AG09319 (cell line): Measurements from ENCODE around the gene VWCE.

Experiments used
- DNase-seq: peaks from one replicate; pipeline ENCODE4 v3.0.0-alpha.2; 2010; ENCODE audit warnings: low read depth; ENCODE audit errors: extremely low read depth
- TF ChIP-seq, protein P1 (sequence below): IDR thresholded peaks from 2 replicates; pipeline ENCODE4 v1.5.1; 2011; ENCODE audit warnings: low read depth, mild to moderate bottlenecking, inconsistent platforms, low read length, moderate library complexity

Gene VWCE

DNA sequence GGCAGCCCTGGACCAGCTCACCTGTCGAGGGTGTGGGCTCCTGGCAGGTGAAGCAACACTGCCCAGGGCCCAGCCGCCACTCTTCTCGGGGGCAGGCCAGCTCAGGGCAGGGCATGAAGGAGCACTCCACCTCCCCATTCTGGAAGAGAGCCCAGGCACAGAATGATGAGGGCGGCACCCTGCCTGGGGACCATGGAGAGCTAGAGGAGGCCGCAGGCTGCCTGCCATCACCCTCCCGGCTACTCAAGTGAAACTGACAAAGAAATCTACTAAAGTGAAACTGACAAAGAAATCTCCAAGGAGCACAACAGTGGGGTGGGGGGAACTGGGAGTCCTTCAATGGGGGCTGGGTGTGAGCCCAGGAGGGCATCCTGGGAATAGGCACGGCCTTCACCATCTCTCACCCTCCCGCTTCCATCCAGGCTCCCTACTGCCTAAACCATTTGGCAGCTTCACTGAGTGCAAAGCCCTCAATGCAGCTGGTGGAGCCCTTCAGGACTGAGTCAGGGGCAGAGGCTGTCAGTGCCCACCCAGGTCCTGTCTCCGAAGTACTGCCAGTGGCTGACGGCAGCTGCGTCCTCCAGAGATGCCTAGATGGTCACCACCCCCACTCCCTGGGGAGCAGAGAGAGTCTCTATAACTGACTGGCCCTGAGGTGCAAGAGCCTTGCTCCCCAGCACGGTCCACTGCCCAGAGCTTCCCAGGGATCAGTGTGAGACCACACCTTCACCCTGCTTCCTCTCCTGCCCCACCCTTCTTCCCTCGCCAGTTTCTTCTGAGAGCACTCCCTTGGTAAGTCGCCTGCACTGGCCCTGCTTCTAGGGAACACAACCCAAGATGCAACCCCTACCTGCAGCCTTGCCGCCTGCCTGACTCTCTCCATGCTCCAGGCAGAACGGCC, 21.7 kb downstream of the VWCE start:
- TF ChIP-seq, protein P1, sequence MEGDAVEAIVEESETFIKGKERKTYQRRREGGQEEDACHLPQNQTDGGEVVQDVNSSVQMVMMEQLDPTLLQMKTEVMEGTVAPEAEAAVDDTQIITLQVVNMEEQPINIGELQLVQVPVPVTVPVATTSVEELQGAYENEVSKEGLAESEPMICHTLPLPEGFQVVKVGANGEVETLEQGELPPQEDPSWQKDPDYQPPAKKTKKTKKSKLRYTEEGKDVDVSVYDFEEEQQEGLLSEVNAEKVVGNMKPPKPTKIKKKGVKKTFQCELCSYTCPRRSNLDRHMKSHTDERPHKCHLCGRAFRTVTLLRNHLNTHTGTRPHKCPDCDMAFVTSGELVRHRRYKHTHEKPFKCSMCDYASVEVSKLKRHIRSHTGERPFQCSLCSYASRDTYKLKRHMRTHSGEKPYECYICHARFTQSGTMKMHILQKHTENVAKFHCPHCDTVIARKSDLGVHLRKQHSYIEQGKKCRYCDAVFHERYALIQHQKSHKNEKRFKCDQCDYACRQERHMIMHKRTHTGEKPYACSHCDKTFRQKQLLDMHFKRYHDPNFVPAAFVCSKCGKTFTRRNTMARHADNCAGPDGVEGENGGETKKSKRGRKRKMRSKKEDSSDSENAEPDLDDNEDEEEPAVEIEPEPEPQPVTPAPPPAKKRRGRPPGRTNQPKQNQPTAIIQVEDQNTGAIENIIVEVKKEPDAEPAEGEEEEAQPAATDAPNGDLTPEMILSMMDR = no peak
- DNase-seq = no peak

DNA sequence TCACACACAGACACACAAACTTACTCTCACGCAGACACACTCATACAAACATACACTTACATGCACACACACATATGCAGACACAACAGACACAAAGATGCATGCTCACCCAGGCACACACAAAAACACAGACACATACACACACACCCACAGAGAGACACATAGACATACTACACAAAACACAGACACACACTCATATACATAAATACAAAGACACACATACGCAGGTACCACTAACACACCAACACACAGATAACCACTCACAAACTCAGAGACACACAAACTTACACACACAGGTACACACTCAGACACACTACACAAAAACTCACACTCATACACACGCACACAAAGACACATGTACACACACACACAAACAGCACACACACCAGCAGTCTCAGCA, 22.4 kb downstream of the VWCE start:
- TF ChIP-seq, protein P1 = no peak
- no peak for DNase-seq

DNA sequence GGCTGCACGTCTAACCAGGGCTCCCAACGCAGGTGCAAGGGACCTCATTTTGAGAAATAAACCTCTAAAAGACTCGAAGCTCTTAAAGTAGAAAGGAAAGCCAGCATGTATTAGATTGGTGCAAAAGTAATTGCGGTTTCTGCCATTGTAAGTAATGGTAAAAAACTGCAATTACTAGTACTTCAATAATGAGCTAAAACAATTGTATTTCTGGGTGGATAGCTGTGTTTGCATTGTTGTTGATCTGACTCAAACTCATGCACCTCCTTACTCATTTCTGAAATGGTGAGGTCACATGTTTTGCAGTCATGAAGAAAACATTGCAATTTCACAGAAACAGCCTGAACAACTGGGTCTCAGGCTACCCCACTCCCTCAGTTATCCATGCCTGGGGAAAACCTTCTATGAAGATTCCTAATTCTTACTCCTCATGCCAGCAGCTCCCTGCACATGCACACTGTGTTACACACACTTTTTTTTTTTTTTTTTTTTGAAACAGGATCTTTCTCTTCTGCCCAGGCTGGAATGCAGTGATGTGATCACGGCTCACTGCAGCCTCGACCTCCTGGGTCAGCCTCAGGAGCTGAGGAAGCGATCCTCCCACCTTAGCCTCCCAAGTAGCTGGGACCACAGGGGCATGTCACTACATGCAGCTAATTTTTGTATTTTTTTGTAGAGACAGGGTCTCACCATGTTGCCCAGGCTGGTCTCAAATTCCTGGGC, 24.6 kb downstream of the VWCE start:
- TF ChIP-seq, protein P1 = no peak
- no peak for DNase-seq

DNA sequence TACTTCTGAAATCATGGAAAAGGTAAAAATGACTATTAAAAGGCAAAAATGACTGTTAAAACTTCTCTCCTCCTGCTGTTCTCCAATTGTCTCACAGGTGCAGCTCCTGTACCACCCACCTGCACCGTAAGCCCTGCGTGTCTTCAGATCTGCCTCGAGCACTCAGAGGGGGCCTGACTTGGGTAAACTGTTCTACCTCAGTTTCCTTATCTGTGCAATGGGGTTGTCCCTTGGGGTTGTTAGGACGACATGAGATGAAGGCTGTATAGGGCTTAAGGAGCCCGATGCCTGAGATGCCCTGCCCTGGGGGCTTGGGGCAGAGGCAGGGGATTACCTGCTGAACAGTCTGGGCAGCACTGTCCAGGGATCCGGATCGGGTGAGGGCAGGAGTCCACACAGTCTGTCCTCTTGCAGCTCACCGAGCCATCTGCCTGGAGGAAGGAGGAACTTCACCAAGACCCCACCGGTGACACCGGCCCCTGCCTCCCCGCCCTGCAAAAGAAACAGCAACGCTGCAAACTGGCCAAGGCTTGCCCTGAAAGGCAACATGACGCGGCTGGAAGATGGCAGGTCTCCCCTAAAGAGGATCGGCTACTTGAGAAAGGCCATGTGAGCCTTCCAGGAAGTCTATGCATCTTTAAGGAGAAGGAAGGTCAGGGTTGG, 26.4 kb downstream of the VWCE start:
- TF ChIP-seq, protein P1 = no peak

DNA sequence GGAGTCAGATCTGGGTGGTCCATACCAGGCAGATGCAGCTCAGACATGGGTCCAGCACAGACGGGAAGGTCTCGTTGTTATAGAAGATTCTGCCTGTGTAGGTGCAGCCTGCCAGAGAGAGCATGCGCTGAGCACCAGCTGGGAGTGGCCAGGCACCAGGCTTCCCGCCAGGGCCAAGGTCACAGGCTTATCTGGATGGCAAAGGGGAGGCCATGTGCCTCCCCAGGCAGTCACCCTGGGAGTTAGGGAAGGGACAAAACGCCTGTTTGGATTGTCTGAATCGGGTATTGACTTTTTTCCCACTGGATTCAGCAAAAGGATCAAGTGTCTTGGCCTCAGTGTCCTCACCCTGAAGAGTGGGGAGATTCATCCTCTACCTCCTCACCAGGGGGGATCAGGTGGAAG, 27.7 kb downstream of the VWCE start:
- no peak for DNase-seq
- TF ChIP-seq, protein P1 = no peak

More for the DNA sequence above, 26.4 kb downstream of the VWCE start:
- DNase-seq = no peak

DNA sequence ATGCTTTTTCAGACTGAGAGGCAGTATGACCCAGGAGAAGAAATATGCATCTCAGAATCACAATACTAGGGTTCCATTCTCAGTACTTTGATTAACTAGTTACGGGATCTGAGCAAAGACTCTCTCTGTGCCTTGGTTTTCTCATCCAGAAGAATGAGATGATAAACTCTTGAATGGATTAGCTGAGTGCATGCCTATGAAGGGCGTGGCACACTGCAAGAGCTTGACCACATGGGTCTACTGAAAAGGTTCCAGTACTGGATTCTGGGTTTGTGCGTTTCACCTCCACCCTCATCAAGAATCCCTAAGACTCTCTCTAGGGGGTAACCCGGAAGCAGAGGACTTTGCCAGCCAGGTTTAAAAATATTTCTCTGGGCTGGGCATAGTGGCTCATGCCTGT, 28.5 kb downstream of the VWCE start:
- DNase-seq = no peak
- TF ChIP-seq, protein P1 = no peak
